H9 (cell line): ENCODE data around the gene VAV2. TPM values are rescaled to one million over a fixed set of nuclear protein-coding genes. Genes with fewer than 3 reads are reported as not detected.
A peak's percentile ranks its signal among the peaks of the same experiment; 100 is the strongest.

Source experiments
- DNase-seq: peaks from one replicate; pipeline ENCODE4 v3.0.0-alpha.2; 2017
- H2AFZ ChIP-seq: one replicate; pipeline ENCODE4 v1.6.1; 2013; ENCODE audit warnings: mild to moderate bottlenecking, low read length, control low read depth, moderate library complexity
- H2AK5ac ChIP-seq: 2 replicates; pipeline ENCODE4 v1.6.1; 2013; ENCODE audit warnings: low read length, control low read depth, mixed read lengths; ENCODE audit not compliant: insufficient read length
- H2BK120ac ChIP-seq: one replicate; pipeline ENCODE4 v1.6.1; 2013; ENCODE audit warnings: low read depth, mild to moderate bottlenecking, low read length, control low read depth, inconsistent platforms; ENCODE audit not compliant: poor library complexity, severe bottlenecking
- H2BK12ac ChIP-seq: 2 replicates; pipeline ENCODE4 v1.6.1; 2013; ENCODE audit warnings: low read length, control low read depth, mixed read lengths, low read depth; ENCODE audit not compliant: insufficient read length
- H2BK15ac ChIP-seq: 2 replicates; pipeline ENCODE4 v1.6.1; 2013; ENCODE audit warnings: low read depth, low read length, control low read depth
- H2BK20ac ChIP-seq: one replicate; pipeline ENCODE4 v1.6.1; 2013; ENCODE audit warnings: low read depth, mild to moderate bottlenecking, low read length, control low read depth, inconsistent platforms; ENCODE audit not compliant: poor library complexity, severe bottlenecking
- H2BK5ac ChIP-seq: 2 replicates; pipeline ENCODE4 v1.6.1; 2013; ENCODE audit warnings: low read length, control low read depth, mixed read lengths; ENCODE audit not compliant: insufficient read length
- H3K14ac ChIP-seq: 2 replicates; pipeline ENCODE4 v1.6.1; 2013; ENCODE audit warnings: low read length, control low read depth; ENCODE audit not compliant: insufficient read depth
- H3K18ac ChIP-seq: 2 replicates; pipeline ENCODE4 v1.6.1; 2013; ENCODE audit warnings: low read depth, mild to moderate bottlenecking, mixed read lengths, low read length, control low read depth; ENCODE audit not compliant: insufficient read length
- H3K23ac ChIP-seq: 2 replicates; pipeline ENCODE4 v1.6.1; 2013; ENCODE audit warnings: low read length, control low read depth, mixed read lengths, low read depth; ENCODE audit not compliant: insufficient read length
- H3K23me2 ChIP-seq: 2 replicates; pipeline ENCODE4 v1.6.1; 2013; ENCODE audit warnings: low read depth, mild to moderate bottlenecking, mixed read lengths, low read length, control low read depth; ENCODE audit not compliant: insufficient read length, poor library complexity, severe bottlenecking
- H3K27ac ChIP-seq: 2 replicates; pipeline ENCODE4 v1.5.1; 2013; ENCODE audit warnings: low read length, control low read depth, mixed read lengths, low read depth; ENCODE audit not compliant: insufficient read length
- H3K27me3 ChIP-seq: 2 replicates; pipeline ENCODE4 v1.6.1; 2013; ENCODE audit warnings: low read length, control low read depth, inconsistent platforms; ENCODE audit not compliant: insufficient read depth
- H3K4ac ChIP-seq: 2 replicates; pipeline ENCODE4 v1.6.1; 2013; ENCODE audit warnings: low read depth, mild to moderate bottlenecking, control low read depth, inconsistent platforms, low read length, moderate library complexity
- H3K4me1 ChIP-seq: 2 replicates; pipeline ENCODE4 v1.6.1; 2013; ENCODE audit warnings: low read length, control low read depth, inconsistent platforms; ENCODE audit not compliant: insufficient read depth
- H3K4me2 ChIP-seq: 2 replicates; pipeline ENCODE4 v1.6.1; 2013; ENCODE audit warnings: low read length, control low read depth, mixed read lengths; ENCODE audit not compliant: insufficient read length, insufficient read depth
- H3K56ac ChIP-seq: 2 replicates; pipeline ENCODE4 v1.6.1; 2013; ENCODE audit warnings: low read depth, mild to moderate bottlenecking, mixed read lengths, low read length, control low read depth; ENCODE audit not compliant: insufficient read length
- H3K79me1 ChIP-seq: 2 replicates; pipeline ENCODE4 v1.6.1; 2013; ENCODE audit warnings: low read depth, mild to moderate bottlenecking, moderate library complexity, low read length, control low read depth, inconsistent platforms; ENCODE audit not compliant: insufficient read depth, poor library complexity, severe bottlenecking
- H3K79me2 ChIP-seq: 2 replicates; pipeline ENCODE4 v1.6.1; 2013; ENCODE audit warnings: low read length, control low read depth, inconsistent platforms; ENCODE audit not compliant: insufficient read depth
- H3K9ac ChIP-seq: 2 replicates; pipeline ENCODE4 v1.6.1; 2013; ENCODE audit warnings: low read length, control low read depth, mixed read lengths; ENCODE audit not compliant: insufficient read length; ENCODE audit errors: extremely low read depth
- H3K9me3 ChIP-seq: one replicate; pipeline ENCODE4 v1.6.1; 2013; ENCODE audit warnings: low read depth, low read length, inconsistent platforms; ENCODE audit not compliant: control insufficient read depth
- H3T11ph ChIP-seq: one replicate; pipeline ENCODE4 v1.6.1; 2013; ENCODE audit warnings: mild to moderate bottlenecking, low read length, control low read depth, inconsistent platforms
- H4K20me1 ChIP-seq: one replicate; pipeline ENCODE4 v1.6.1; 2013; ENCODE audit not compliant: control insufficient read depth, insufficient read length, insufficient read depth
- H4K5ac ChIP-seq: 2 replicates; pipeline ENCODE4 v1.6.1; 2013; ENCODE audit warnings: low read depth, mild to moderate bottlenecking, mixed read lengths, low read length, control low read depth; ENCODE audit not compliant: insufficient read length
- H4K8ac ChIP-seq: replicated peaks from 2 replicates; pipeline ENCODE4 v1.6.1; 2013; ENCODE audit warnings: low read length, control low read depth, mixed read lengths, low read depth; ENCODE audit not compliant: insufficient read length
- H4K91ac ChIP-seq: 2 replicates; pipeline ENCODE4 v1.6.1; 2013; ENCODE audit warnings: low read depth, mild to moderate bottlenecking, moderate library complexity, mixed read lengths, low read length, control low read depth; ENCODE audit not compliant: insufficient read length
- H3K27ac Mint-ChIP-seq, 3 experiments: 2 replicates in 2 of 3; 3 replicates in 1 of 3; pipeline ENCODE4 v1.8.0; 2020 to 2021; ENCODE audit warnings: mixed read lengths in 3 of 3, mild to moderate bottlenecking in 1 of 3, moderate library complexity in 1 of 3
- H3K27me3 Mint-ChIP-seq: 2 replicates; pipeline ENCODE4 v1.8.0; 2021; ENCODE audit warnings: low read depth, mild to moderate bottlenecking, moderate library complexity, mixed read lengths
- H3K36me3 Mint-ChIP-seq, 3 experiments: 2 replicates in 2 of 3; 3 replicates in 1 of 3; pipeline ENCODE4 v1.8.0; 2020 to 2021; ENCODE audit warnings: low read depth in 3 of 3, mixed read lengths in 3 of 3; ENCODE audit not compliant: insufficient read depth in 1 of 3
- H3K4me1 Mint-ChIP-seq, 2 experiments: 2 replicates each; pipeline ENCODE4 v1.8.0; 2020; ENCODE audit warnings: mixed read lengths in 2 of 2
- H3K4me3 Mint-ChIP-seq, 2 experiments: 2 replicates in 1 of 2; 3 replicates in 1 of 2; pipeline ENCODE4 v1.8.0; 2020 to 2021; ENCODE audit warnings: mild to moderate bottlenecking in 2 of 2, mixed read lengths in 2 of 2, moderate library complexity in 1 of 2
- H3K9me3 Mint-ChIP-seq, 2 experiments: 2 replicates in 1 of 2; 3 replicates in 1 of 2; pipeline ENCODE4 v1.8.0; 2020; ENCODE audit warnings: mild to moderate bottlenecking in 2 of 2, mixed read lengths in 2 of 2, moderate library complexity in 1 of 2
- CTCF ChIP-seq: fragments of 200-600 bp; sonication (generic); conservative IDR thresholded peaks from 3 replicates; pipeline ENCODE4 v1.8.0; 2021; ENCODE audit warnings: antibody characterized with exemption, mild to moderate bottlenecking
- WGBS: extraction: QIAGEN DNeasy Blood & Tissue Kit; methylation state at CpG from one replicate; pipeline ENCODE4 v1.1.7; 2013; ENCODE audit warnings: missing lambda C conversion rate, low lambda C conversion rate, mixed read lengths; ENCODE audit not compliant: insufficient read length; ENCODE audit errors: extremely low coverage; 5-methylcytosine and 5-hydroxymethylcytosine counted together
- total RNA-seq: library from RNA; stranded (reverse); gene quantifications from 2 replicates; pipeline ENCODE4 v1.2.1, GENCODE V29; 2021

The VAV2 gene
- total RNA-seq, 1 experiment from 2014 or later, result 58.7 TPM

DNA sequence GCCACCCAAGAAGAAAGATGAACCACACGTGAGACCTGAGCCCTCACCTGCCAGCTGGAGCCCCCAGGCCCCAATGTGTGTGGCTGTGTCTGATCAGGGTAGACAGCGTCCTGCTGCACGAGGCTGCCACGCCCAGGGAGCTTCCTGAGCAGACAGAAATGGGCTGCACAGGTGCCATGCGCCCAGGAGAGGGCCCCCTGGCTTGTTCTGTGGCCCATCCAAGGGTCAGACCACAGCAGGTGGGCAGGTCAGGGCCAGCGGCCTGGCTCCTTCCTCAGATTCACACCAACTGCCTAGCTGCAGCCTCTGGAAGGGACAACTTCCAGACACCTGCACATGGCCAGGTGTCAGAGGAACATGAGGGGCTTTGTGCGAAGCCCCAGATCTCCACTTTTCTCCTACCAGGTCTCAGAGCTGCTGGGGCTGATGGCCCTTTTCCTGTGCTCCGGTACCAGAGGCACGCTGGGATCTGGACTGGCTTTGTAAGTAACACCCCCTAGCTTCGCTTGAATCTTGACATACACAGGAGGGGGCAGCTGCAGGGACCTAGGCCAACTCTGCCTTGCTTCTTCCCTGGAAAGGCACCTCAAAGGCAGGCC, 264.7 kb downstream of the VAV2 start:
- DNase-seq, result peak; percentile 29
- Histone ChIP-seq H2AFZ (no peak overlapping the region), H2BK120ac (no peak overlapping the region), H2BK20ac (no peak overlapping the region), H3K4ac (no peak overlapping the region), H3K4me2 (no peak overlapping the region), H4K8ac (no peak overlapping the region), H3K14ac (no peak overlapping the region; the same call in 1 of the 2 replicates), H3T11ph (no peak overlapping the region), H2BK15ac (no peak overlapping the region), H3K23me2 (no peaks in the 10 kb centered on the region), H2AK5ac (no peak overlapping the region), H2BK12ac (no peak overlapping the region), H3K79me2 (no peaks in the 10 kb centered on the region), H3K79me1 (no peaks in the 10 kb centered on the region), H4K91ac (no peak overlapping the region), H3K9ac (no peak overlapping the region), H4K5ac (no peak overlapping the region), H3K23ac (no peak overlapping the region), H3K56ac (no peak overlapping the region), H3K18ac (no peak overlapping the region), H3K4me1 (no peaks in the 10 kb centered on the region), H4K20me1 (no peaks in the 10 kb centered on the region), H3K27me3 (no peaks in the 10 kb centered on the region), H3K27ac (no peak overlapping the region), H3K9me3 (no peaks in the 10 kb centered on the region), H2BK5ac (no peak overlapping the region)
- Mint-ChIP-seq H3K9me3 (peaks cover 3 to 4% of the 10 kb centered on the region in 2 experiments; a peak in 4 of 5 replicates), H3K36me3 (peaks cover 0 to 3% (median 2%) of the 10 kb centered on the region in 3 experiments; a peak in 3 of 7 replicates), H3K27ac (no peak overlapping the region), H3K4me3 (no peak overlapping the region), H3K4me1 (0 out of 4 replicates have a peak, but pooled peaks cover 0 to 3% of the 10 kb centered on the region in 2 experiments), H3K27me3 (peaks cover 16% of the 10 kb centered on the region; the same call in 1 of the 2 replicates)
- 0 out of 3 replicates have a peak, but pooled peaks have one; percentile 14 for TF ChIP-seq CTCF
- WGBS, result no CpG with 5 or more reads among the region's 10 CpGs
